Stomach (tissue), 9 donors: ENCODE measurements around the gene SPINK14. TPM values are rescaled to one million over a fixed set of nuclear protein-coding genes. Genes with fewer than 3 reads are reported as not detected.

Experiments used
- DNase-seq, 2 donors: peaks; one replicate each; pipeline versions ENCODE4 v3.0.0 to v3.0.0-alpha.2; 2013 to 2019
- H3K27ac ChIP-seq, 5 donors: fragments of 200-600 bp in 4 of 5; sonication (generic) in 4 of 5; one replicate each; pipeline ENCODE4 v1.5.1; 2013 to 2019; ENCODE audit warnings: mild to moderate bottlenecking in 1 of 5, moderate library complexity in 1 of 5
- H3K27me3 ChIP-seq, 3 donors: fragments of 200-600 bp; sonication (generic); one replicate each; pipeline ENCODE4 v1.5.1; 2017 to 2019; ENCODE audit warnings: mixed run types in 1 of 3
- H3K36me3 ChIP-seq, 4 donors: fragments of 200-600 bp; sonication (generic); 1 replicate in 3 of 4; 2 replicates in 1 of 4; pipeline ENCODE4 v1.5.1; 2016 to 2019
- H3K4me1 ChIP-seq, 4 donors: fragments of 200-600 bp; sonication (generic); one replicate each; pipeline ENCODE4 v1.5.1; 2016 to 2019
- H3K4me3 ChIP-seq, 4 donors: fragments of 200-600 bp; sonication (generic) in 3 of 4; one replicate each; pipeline ENCODE4 v1.5.1; 2016 to 2019; ENCODE audit warnings: mild to moderate bottlenecking in 1 of 4
- H3K9me3 ChIP-seq, 4 donors: fragments of 200-600 bp; sonication (generic); one replicate each; pipeline ENCODE4 v1.5.1; 2016 to 2019
- EP300 ChIP-seq: sonication (generic); formaldehyde crosslinking; IDR thresholded peaks from one replicate; pipeline ENCODE4 v1.6.1; 2017; ENCODE audit warnings: antibody characterized with exemption
- POLR2A ChIP-seq, 4 donors: fragments of 450-650 bp; IDR thresholded peaks; one replicate each; pipeline ENCODE4 v1.6.1; 2016; ENCODE audit warnings: antibody characterized with exemption in 4 of 4, control low read depth in 2 of 4, mild to moderate bottlenecking in 1 of 4, moderate library complexity in 1 of 4
- POLR2AphosphoS5 ChIP-seq, 3 donors: sonication (generic); formaldehyde crosslinking; IDR thresholded peaks; one replicate each; pipeline ENCODE4 v1.6.1; 2016; ENCODE audit warnings: antibody characterized with exemption in 3 of 3
- WGBS, 5 donors: extraction: QIAGEN DNeasy Blood & Tissue Kit in 3 of 5; methylation state at CpG; one replicate each; pipeline versions ENCODE4 v1.1.5 to v1.1.7; 2013 to 2018; 5-methylcytosine and 5-hydroxymethylcytosine counted together
- intact Hi-C: fragments of 100-400 bp; cut with DNase I; formaldehyde crosslinking; loops from one replicate; pipeline ENCODE4 v1.15.1; 2023; ENCODE audit warnings: low total_unique reads
- polyA plus RNA-seq, 3 donors: library from polyadenylated mRNA; stranded (reverse); fragments of 200-250 nt; gene quantifications; one replicate each; pipeline ENCODE4 v1.2.3, GENCODE V29; 2013
- small RNA-seq, 4 donors: library from RNA; depleted of rRNA; stranded (forward); fragments of <200 nt; gene quantifications; one replicate each; pipeline ENCODE3, GENCODE V24; 2016
- total RNA-seq, 5 donors: library from RNA; depleted of rRNA; stranded (reverse); fragments of >200 nt; gene quantifications; one replicate each; pipeline versions ENCODE4 v1.1.0 to v1.2.3, GENCODE V29; 2014 to 2016
- TF ChIP-seq, protein P1 (sequence below), 7 experiments: fragments of 450-650 bp in 4 of 7; fragments of 200-600 bp in 3 of 7; sonication (generic) in 3 of 7; IDR thresholded peaks; one replicate each; pipeline ENCODE4 v1.5.1; 2016 to 2019; ENCODE audit warnings: antibody characterized with exemption in 7 of 7, control low read depth in 2 of 7, mild to moderate bottlenecking in 1 of 7
- donor health status: healthy with polysubstance abuse.
- donor health status: Bipolar disorder and iron deficiency.
- donor health status: healthy.

The SPINK14 gene
- total and polyA plus RNA-seq, 8 donors: not detected

DNA sequence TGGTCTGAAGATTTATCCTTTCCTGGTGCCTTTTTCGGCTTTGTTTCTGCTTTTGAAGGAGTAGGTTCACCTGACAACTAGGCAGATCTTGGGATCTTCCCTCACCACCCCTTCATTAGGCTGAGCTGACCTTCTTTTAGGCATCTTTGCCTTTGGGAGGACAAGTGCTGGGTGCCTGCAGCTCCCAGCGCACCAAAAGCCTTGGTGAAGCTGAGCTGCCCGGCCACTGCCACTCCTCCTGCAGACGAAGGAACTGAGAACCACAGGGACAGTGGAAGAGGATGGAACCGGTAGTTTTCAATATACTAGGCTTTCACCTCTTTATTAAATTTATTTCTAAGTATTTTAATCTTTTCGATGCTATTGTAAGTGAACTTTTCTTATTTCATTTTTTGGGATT is 53.2 kb downstream of the SPINK14 start:
- Histone ChIP-seq H3K36me3 (no peaks in the 10 kb centered on the region), H3K27me3 (no peaks in the 10 kb centered on the region), H3K4me1 (no peaks in the 10 kb centered on the region), H3K27ac (no peak overlapping the region), H3K4me3 (no peak overlapping the region), H3K9me3 (no peaks in the 10 kb centered on the region)
- WGBS, 5 donors: 81 to 92% (median 86%) methylated on average over 6 of the region's 6 CpGs
- intact Hi-C loops: no loop called here
- no peak for TF ChIP-seq POLR2A (IDR thresholded peaks at IDR 0.05)
- no peak for TF ChIP-seq POLR2AphosphoS5 (IDR thresholded peaks at IDR 0.05)
- no peak for TF ChIP-seq EP300
- TF ChIP-seq, protein P1, sequence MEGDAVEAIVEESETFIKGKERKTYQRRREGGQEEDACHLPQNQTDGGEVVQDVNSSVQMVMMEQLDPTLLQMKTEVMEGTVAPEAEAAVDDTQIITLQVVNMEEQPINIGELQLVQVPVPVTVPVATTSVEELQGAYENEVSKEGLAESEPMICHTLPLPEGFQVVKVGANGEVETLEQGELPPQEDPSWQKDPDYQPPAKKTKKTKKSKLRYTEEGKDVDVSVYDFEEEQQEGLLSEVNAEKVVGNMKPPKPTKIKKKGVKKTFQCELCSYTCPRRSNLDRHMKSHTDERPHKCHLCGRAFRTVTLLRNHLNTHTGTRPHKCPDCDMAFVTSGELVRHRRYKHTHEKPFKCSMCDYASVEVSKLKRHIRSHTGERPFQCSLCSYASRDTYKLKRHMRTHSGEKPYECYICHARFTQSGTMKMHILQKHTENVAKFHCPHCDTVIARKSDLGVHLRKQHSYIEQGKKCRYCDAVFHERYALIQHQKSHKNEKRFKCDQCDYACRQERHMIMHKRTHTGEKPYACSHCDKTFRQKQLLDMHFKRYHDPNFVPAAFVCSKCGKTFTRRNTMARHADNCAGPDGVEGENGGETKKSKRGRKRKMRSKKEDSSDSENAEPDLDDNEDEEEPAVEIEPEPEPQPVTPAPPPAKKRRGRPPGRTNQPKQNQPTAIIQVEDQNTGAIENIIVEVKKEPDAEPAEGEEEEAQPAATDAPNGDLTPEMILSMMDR (IDR thresholded peaks at IDR 0.05): no peak
- DNase-seq: no peak

DNA sequence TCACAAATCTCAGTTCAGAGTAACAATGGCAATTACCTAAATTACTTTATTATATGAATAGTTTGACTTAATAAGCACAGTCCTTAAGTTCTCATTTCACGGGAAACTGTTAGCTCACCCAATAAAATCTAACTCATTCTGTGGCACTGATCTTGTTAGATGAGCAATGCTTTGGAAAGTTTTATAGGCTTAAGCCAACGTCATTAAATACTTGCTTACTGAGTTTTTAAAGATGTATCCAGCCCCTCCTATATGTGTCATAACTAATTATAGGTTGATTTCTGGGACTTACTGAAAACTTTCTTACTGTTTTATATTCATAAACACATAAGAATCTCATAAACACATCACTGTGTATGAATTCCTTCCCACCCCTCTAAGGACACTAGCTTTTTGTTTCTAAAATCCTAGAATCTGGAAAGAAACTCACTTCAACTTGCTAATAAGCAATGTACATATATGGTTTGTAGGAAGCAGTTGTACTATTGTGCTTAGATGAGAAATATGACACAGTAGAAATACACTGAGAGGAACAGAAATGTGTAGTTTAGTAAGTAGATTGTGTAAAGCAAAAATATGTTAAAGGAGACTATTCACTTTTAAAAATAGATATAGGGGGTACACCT is 55.9 kb downstream of the SPINK14 start:
- intact Hi-C loops: no loop called here
- no peaks in the 10 kb centered on the region for H3K4me1 ChIP-seq
- no peak for TF ChIP-seq EP300
- no peak for TF ChIP-seq POLR2A (IDR thresholded peaks at IDR 0.05)
- TF ChIP-seq POLR2AphosphoS5 (IDR thresholded peaks at IDR 0.05): no peak
- TF ChIP-seq, protein P1 (IDR thresholded peaks at IDR 0.05): no peak
- no peaks in the 10 kb centered on the region for H3K36me3 ChIP-seq
- DNase-seq: no peak
- WGBS, 5 donors: 68 to 88% (median 80%) methylated on average over 2 of the region's 2 CpGs
- H3K4me3 ChIP-seq: no peak overlapping the region
- no peaks in the 10 kb centered on the region for H3K9me3 ChIP-seq
- no peak overlapping the region for H3K27ac ChIP-seq
- no peaks in the 10 kb centered on the region for H3K27me3 ChIP-seq

Small RNAs within 50 kb of the gene (small RNA-seq; reads per million reads assigned to genes)
- 0 reads per million in 4 donors for gene HMGN1P16

Other genes starting within 250 kb of the SPINK14 start
- 1 to 10 TPM in 3 of 5 donors, under 1 TPM in 1, not detected in 1; 0.45 to 4.4 (median 2.0) TPM for gene SPINK5, start 104.6 kb upstream of the SPINK14 start, total RNA-seq
- 100 to 1,000 TPM in 1 of 3 donors, 1 to 10 TPM in 1, under 1 TPM in 1; 0.75 to 117 (median 2.6) TPM for gene SPINK5, start 104.6 kb upstream of the SPINK14 start, polyA plus RNA-seq
- gene SPINK6, start 34.5 kb downstream of the SPINK14 start, total RNA-seq: not detected
- not detected for gene SPINK6, start 34.5 kb downstream of the SPINK14 start, polyA plus RNA-seq
- not detected for gene MARCOL, start 70.0 kb downstream of the SPINK14 start, total RNA-seq
- gene MARCOL, start 70.0 kb downstream of the SPINK14 start, polyA plus RNA-seq: not detected
- gene SPINK13, start 100.2 kb downstream of the SPINK14 start, total RNA-seq: 1 to 10 TPM in 1 of 5 donors, not detected in 4; 1.5 TPM
- 1 to 10 TPM in 2 of 3 donors, not detected in 1; 1.4 to 9.3 TPM for gene SPINK13, start 100.2 kb downstream of the SPINK14 start, polyA plus RNA-seq
- not detected for gene SPINK7, start 143.9 kb downstream of the SPINK14 start, total RNA-seq
- 10 to 100 TPM in 1 of 3 donors, 1 to 10 TPM in 1, not detected in 1; 4.9 to 55.8 TPM for gene SPINK7, start 143.9 kb downstream of the SPINK14 start, polyA plus RNA-seq
- not detected for gene SPINK9, start 167.0 kb downstream of the SPINK14 start, total RNA-seq
- gene SPINK9, start 167.0 kb downstream of the SPINK14 start, polyA plus RNA-seq: not detected
- gene FBXO38, start 215.4 kb downstream of the SPINK14 start, total RNA-seq: 100 to 1,000 TPM in 2 of 5 donors, 10 to 100 TPM in 3; 16.3 to 119 (median 45.5) TPM
- 10 to 100 TPM; 10.7 to 15.6 (median 11.4) TPM for gene FBXO38, start 215.4 kb downstream of the SPINK14 start, polyA plus RNA-seq